K562 (cell line): ENCODE measurements around the gene BRAP. TPM values are rescaled to one million over a fixed set of nuclear protein-coding genes. Genes with fewer than 3 reads are reported as not detected.
A peak's percentile ranks its signal among the peaks of the same experiment; 100 is the strongest.

Source experiments
- AFF1 ChIP-seq, 2 experiments: fragments of 450-650 bp; IDR thresholded peaks; 2 replicates each; pipeline ENCODE4 v1.6.1; 2018; ENCODE audit warnings: mild to moderate bottlenecking in 2 of 2, low read depth in 1 of 2; ENCODE audit not compliant: partially characterized antibody in 2 of 2
- BRD9 ChIP-seq: fragments of 450-650 bp; IDR thresholded peaks from 2 replicates; pipeline ENCODE4 v1.6.1; 2018; ENCODE audit warnings: low read depth; ENCODE audit not compliant: partially characterized antibody
- CBFA2T3 ChIP-seq: fragments of 450-650 bp; IDR thresholded peaks from 2 replicates; pipeline ENCODE4 v1.6.1; 2017
- CREB5 ChIP-seq: fragments of 250-450 bp; sonication (Bioruptor Pico); IDR thresholded peaks from 2 replicates; pipeline ENCODE4 v1.5.0; 2020; ENCODE audit warnings: mild to moderate bottlenecking
- GATA2 ChIP-seq: sonication (generic); formaldehyde crosslinking; IDR thresholded peaks from 2 replicates; pipeline ENCODE4 v1.4.0; 2020; ENCODE audit warnings: mild to moderate bottlenecking, missing genetic modification reagents
- HES1 ChIP-seq: fragments of 450-650 bp; IDR thresholded peaks from 2 replicates; pipeline ENCODE4 v1.6.1; 2016; ENCODE audit warnings: low read depth, mild to moderate bottlenecking, moderate library complexity
- IRF1 ChIP-seq: sonication (generic); formaldehyde crosslinking; IDR thresholded peaks from 2 replicates; pipeline ENCODE4 v1.8.0; 2022; ENCODE audit warnings: missing genetic modification reagents, mild to moderate bottlenecking, borderline replicate concordance
- KLF13 ChIP-seq: fragments of 450-650 bp; IDR thresholded peaks from 2 replicates; pipeline ENCODE4 v1.6.1; 2016; ENCODE audit warnings: missing genetic modification characterization, low read depth, mild to moderate bottlenecking, missing compliant biosample characterization, moderate library complexity, borderline replicate concordance
- MAFF ChIP-seq: IDR thresholded peaks from 2 replicates; pipeline ENCODE4 v1.6.1; 2012; ENCODE audit warnings: low read length, improper control_type of control experiment
- MEIS2 ChIP-seq: fragments of 450-650 bp; IDR thresholded peaks from 2 replicates; pipeline ENCODE4 v1.6.1; 2014; ENCODE audit warnings: mild to moderate bottlenecking; ENCODE audit not compliant: partially characterized antibody
- PML ChIP-seq: IDR thresholded peaks from 2 replicates; pipeline ENCODE4 v1.6.1; 2012; ENCODE audit warnings: low read length, inconsistent platforms
- POLR3G ChIP-seq: IDR thresholded peaks from 2 replicates; pipeline ENCODE4 v1.6.1; 2011; ENCODE audit not compliant: insufficient read length, insufficient replicate concordance; ENCODE audit errors: extremely low read depth
- RBM15 ChIP-seq: fragments of 200-400 bp; formaldehyde crosslinking; IDR thresholded peaks from 2 replicates; pipeline ENCODE4 v1.6.1; 2018; ENCODE audit warnings: mild to moderate bottlenecking, low read length, moderate library complexity; ENCODE audit not compliant: insufficient read depth
- SRSF7 ChIP-seq: fragments of 200-400 bp; formaldehyde crosslinking; optimal IDR thresholded peaks from 2 replicates; pipeline ENCODE3; 2017; ENCODE audit warnings: mild to moderate bottlenecking, low read depth, low read length
- TRIM25 ChIP-seq: fragments of 450-650 bp; IDR thresholded peaks from 2 replicates; pipeline ENCODE4 v1.7.0; 2016; ENCODE audit warnings: borderline replicate concordance
- ZC3H4 ChIP-seq: sonication (generic); formaldehyde crosslinking; IDR thresholded peaks from 2 replicates; pipeline ENCODE4 v1.9.0; 2021; ENCODE audit warnings: missing genetic modification reagents, borderline replicate concordance
- polyA plus RNA-seq, 8 experiments: library from polyadenylated mRNA; depleted of rRNA in 4 of 8; stranded (reverse) in 5 of 8; unstranded in 3 of 8; fragments of >200 nt; fragmentation: Nextera tagmentation in 2 of 8; fragmentation: Illumina TruSeq in 1 of 8; extraction: Ambion mirVana in 2 of 8; extraction: Trizol in 1 of 8; gene quantifications; 2 replicates each; pipeline versions ENCODE4 v1.2.1 to v1.2.3, GENCODE V29; 2011 to 2014; ENCODE audit warnings: inconsistent platforms in 1 of 8, missing spikeins in 1 of 8
- total RNA-seq, 7 experiments: library from RNA; depleted of rRNA in 6 of 7; stranded (reverse); fragments of >200 nt in 6 of 7; fragmentation: Illumina TruSeq in 2 of 7; extraction: Trizol in 2 of 7; gene quantifications; 2 replicates each; pipeline versions ENCODE4 v1.2.1 to v1.2.3, GENCODE V29; 2011 to 2021; ENCODE audit warnings: low replicate concordance in 1 of 7

The BRAP gene
- total and polyA plus RNA-seq, 9 of the 15 experiments (the other 6 are each of a cell fraction or from before 2014, with no cell fraction given): 2.2 to 32.6 (median 27.5) TPM

DNA sequence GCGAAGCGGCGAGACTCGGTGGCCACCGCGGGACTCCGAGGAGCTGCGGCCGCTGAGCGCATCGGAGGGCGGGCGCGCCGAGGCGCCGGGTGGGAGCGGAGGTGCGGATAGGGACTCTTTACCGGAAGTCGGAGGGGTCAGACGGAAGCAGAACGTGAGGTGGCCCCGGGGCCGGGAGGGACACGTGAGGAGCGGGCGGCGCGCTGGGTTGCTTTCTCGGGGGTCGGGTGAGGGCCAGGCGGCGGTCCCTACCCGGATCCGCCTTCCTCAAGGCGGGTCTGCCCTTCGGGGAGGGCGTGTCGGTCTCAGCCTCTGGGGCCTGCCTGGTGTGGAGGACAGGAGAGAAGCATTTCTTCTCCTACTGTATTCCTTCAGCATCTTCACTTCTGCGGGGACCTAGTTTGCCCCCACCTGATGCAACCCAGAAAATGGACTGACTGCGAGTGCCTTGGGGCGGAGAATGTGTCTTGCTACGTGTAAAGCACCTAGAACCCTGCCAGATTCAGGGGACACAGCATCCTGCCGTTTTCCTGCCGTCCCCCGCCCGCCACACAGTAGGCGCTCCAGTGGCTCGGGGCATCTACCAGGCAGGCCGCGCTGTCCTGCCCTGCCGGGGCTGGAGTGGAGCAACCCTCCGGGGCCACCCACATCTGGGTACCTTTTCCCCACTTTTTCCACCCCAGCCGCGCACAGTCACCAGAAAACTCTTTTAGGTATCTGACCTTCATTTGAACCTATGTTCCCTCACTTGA is 86.1 kb downstream of the BRAP start (continued):
- TF ChIP-seq HES1 (peak; percentile 13; the same call in 1 of the 2 replicates), IRF1 (CRISPR knock-in tag) (no peak), CREB5 (CRISPR knock-in tag) (no peak), MEIS2 (no peak), RBM15 (no peak), CBFA2T3 (no peak), ZC3H4 (CRISPR knock-in tag) (peak; percentile 82; the same call in 1 of the 2 replicates), GATA2 (CRISPR knock-in tag) (no peak), KLF13 (tag) (peak; percentile 79; the same call in 1 of the 2 replicates), POLR3G (no peak), BRD9 (peak; percentile 34), TRIM25 (no peak), SRSF7 (no peak), MAFF (no peak), PML (peak; percentile 78; the same call in 1 of the 2 replicates), AFF1 (IDR thresholded peaks at IDR 0.05; ENCODE audit: low read depth in 1 of 2, partially characterized antibody in 2 of 2) (peak; percentile 39 to 61)
